Breast epithelium (tissue), 3 donors: ENCODE results near the gene ZNF674.

Experiments
- CTCF ChIP-seq, 3 donors: fragments of 450-650 bp; IDR thresholded peaks; one replicate each; pipeline ENCODE4 v1.5.1; 2016 to 2017; ENCODE audit warnings: antibody characterized with exemption in 3 of 3, mild to moderate bottlenecking in 3 of 3, moderate library complexity in 3 of 3
- POLR2A ChIP-seq: fragments of 450-650 bp; IDR thresholded peaks from one replicate; pipeline ENCODE4 v1.6.1; 2016; ENCODE audit warnings: antibody characterized with exemption, mild to moderate bottlenecking, moderate library complexity

- TF ChIP-seq CTCF (IDR thresholded peaks at IDR 0.05) (no peak), POLR2A (no peak)
Measured at GRCh38 chrX:46561824-46562657, 16.8 kb upstream of the ZNF674 start.
